Cardiac muscle cell (in vitro differentiated cells and primary cell): Measurements from ENCODE around the gene RAB8A. TPM values are rescaled to one million over a fixed set of nuclear protein-coding genes. Genes with fewer than 3 reads are reported as not detected.
A peak's percentile ranks its signal among the peaks of the same experiment; 100 is the strongest.

Experiments used
- DNase-seq, 2 donors: peaks; one replicate each; pipeline versions ENCODE4 v3.0.0 to v3.0.0-alpha.2; 2010 to 2017; ENCODE audit warnings: low read depth in 1 of 2, low spot score in 1 of 2
- H3K27ac ChIP-seq: fragments of 200-600 bp; sonication (generic); 2 replicates; pipeline ENCODE4 v1.5.1; 2016
- H3K27me3 ChIP-seq: fragments of 200-600 bp; sonication (generic); 2 replicates; pipeline ENCODE4 v1.6.0; 2016; ENCODE audit warnings: control low read depth
- H3K36me3 ChIP-seq: fragments of 200-600 bp; sonication (generic); 2 replicates; pipeline ENCODE4 v1.5.1; 2016; ENCODE audit warnings: control low read depth
- H3K4me1 ChIP-seq: fragments of 200-600 bp; sonication (generic); 2 replicates; pipeline ENCODE4 v1.8.1; 2017; ENCODE audit warnings: low read depth, mild to moderate bottlenecking, mixed run types
- H3K4me3 ChIP-seq: fragments of 200-600 bp; sonication (generic); 2 replicates; pipeline ENCODE4 v1.5.1; 2016; ENCODE audit warnings: mild to moderate bottlenecking
- H3K9me3 ChIP-seq: fragments of 200-600 bp; sonication (generic); 2 replicates; pipeline ENCODE4 v1.5.1; 2017; ENCODE audit warnings: low read depth, mild to moderate bottlenecking, control low read depth
- CTCF ChIP-seq: IDR thresholded peaks from 2 replicates; pipeline ENCODE4 v1.5.1; 2012; ENCODE audit warnings: low read depth, mild to moderate bottlenecking, low read length
- polyA plus RNA-seq: library from polyadenylated mRNA; unstranded; fragments of >200 nt; fragmentation: Nextera tagmentation; extraction: Ambion mirVana; gene quantifications from 2 replicates; pipeline ENCODE4 v1.2.1, GENCODE V29; 2016
- total RNA-seq: library from RNA; depleted of rRNA; stranded (reverse); fragments of >200 nt; gene quantifications from 2 replicates; pipeline ENCODE4 v1.2.3, GENCODE V29; 2016

The RAB8A gene
- total and polyA plus RNA-seq, 2 experiments from 2014 or later: 38.2 to 93.8 TPM

- H3K27me3 ChIP-seq: no peaks in the 10 kb centered on the region
- no peaks in the 10 kb centered on the region for H3K36me3 ChIP-seq
- no peaks in the 10 kb centered on the region for H3K9me3 ChIP-seq
- peak in 1 of 2 donors; percentile 43 for DNase-seq
- TF ChIP-seq CTCF: no peak
- no peak overlapping the region for H3K4me3 ChIP-seq
- H3K4me1 ChIP-seq: no peaks in the 10 kb centered on the region
- H3K27ac ChIP-seq: no peak overlapping the region
Observed at GRCh38 chr19:16161840-16162239, 50.2 kb downstream of the RAB8A start.

- Histone ChIP-seq H3K36me3 (no peaks in the 10 kb centered on the region), H3K9me3 (no peaks in the 10 kb centered on the region), H3K4me1 (no peaks in the 10 kb centered on the region), H3K4me3 (no peak overlapping the region), H3K27ac (no peak overlapping the region), H3K27me3 (no peaks in the 10 kb centered on the region)
- DNase-seq: no peak
- TF ChIP-seq CTCF: no peak
Observed at GRCh38 chr19:16164222-16164890, 52.7 kb downstream of the RAB8A start.

DNA sequence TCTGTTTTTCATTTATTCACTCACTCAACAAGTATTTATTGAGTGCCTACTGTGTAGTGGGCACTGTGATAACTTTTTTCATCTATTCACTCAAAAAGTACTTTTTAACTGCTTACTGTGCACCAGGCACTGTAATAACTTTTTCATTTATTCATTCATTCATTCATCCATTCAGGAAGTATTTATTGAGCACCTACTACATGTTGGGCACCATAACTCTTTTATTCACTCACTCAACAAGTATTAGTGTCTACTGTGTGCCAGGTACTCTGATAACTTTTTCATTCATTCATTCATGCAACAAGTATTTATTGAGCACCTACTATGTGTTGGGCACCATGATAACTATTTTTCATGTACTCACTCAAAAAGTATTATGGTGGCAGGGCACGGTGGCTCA, 54.7 kb downstream of the RAB8A start:
- Histone ChIP-seq H3K27me3 (no peaks in the 10 kb centered on the region), H3K27ac (no peak overlapping the region), H3K36me3 (no peaks in the 10 kb centered on the region), H3K4me1 (no peaks in the 10 kb centered on the region), H3K9me3 (no peaks in the 10 kb centered on the region), H3K4me3 (no peak overlapping the region)
- DNase-seq: no peak
- TF ChIP-seq CTCF: no peak

DNA sequence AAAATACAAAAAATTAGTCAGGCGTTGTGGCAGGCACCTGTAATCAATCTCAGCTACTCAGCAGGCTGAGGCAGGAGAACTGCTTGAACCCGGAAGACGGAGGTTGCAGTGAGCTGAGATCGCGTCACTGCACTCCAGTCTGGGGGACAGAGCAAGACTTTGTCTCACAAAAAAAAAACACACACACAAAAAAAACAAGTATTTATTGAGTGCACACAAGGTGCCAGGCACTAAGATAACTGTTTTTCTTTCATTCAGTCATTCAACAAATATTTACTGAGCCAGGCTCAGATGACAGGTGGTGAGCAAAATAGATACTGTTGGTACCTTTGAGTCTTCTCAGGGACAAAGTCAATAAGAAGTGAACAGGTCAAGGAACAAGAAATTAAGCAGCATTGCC, 55.4 kb downstream of the RAB8A start:
- Histone ChIP-seq H3K4me1 (no peaks in the 10 kb centered on the region), H3K36me3 (no peaks in the 10 kb centered on the region), H3K27ac (no peak overlapping the region), H3K9me3 (no peaks in the 10 kb centered on the region), H3K27me3 (no peaks in the 10 kb centered on the region), H3K4me3 (no peak overlapping the region)
- DNase-seq: no peak
- no peak for TF ChIP-seq CTCF

DNA sequence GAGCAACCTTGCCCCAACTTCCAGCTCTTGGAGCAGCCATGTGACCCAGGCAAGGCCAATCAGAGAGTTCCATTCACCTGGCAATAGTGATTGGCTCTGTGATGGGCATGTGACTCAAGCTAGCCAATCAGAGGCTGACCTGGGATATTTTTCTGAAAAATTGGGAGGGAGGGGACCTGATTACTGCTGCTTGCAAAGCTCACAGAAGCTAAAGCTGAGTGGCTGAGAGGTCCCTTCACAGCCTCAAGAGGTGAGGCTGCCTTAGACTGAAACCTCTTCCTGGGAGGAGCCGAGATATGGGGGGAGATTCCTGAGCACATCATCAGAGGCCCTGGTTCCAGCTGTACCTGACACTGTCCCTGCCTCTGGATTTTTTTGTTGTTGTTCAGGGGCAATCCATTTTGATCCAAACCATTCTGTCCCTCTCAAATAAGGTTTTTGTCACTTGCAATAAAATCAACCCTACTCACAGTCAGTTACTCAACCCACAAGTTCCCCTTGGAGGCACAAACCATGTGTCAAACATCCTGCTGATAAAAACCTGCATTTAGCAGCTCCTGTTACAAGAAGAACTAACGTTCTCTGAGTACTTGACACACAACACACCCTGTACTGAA, 56.9 kb downstream of the RAB8A start:
- Histone ChIP-seq H3K9me3 (no peaks in the 10 kb centered on the region), H3K4me1 (no peaks in the 10 kb centered on the region), H3K4me3 (no peak overlapping the region), H3K36me3 (no peaks in the 10 kb centered on the region), H3K27me3 (no peaks in the 10 kb centered on the region), H3K27ac (no peak overlapping the region)
- DNase-seq: peak in 1 of 2 donors; percentile 53
- no peak for TF ChIP-seq CTCF
